SU-DHL-6 (cell line): ENCODE data around the gene RALB.

Source experiments
- EZH2phosphoT487 ChIP-seq: fragments of 200-600 bp; sonication (generic), shearing (Covaris generic); conservative IDR thresholded peaks from 2 replicates; pipeline ENCODE4 v1.6.1; 2018; ENCODE audit warnings: mild to moderate bottlenecking, antibody characterized with exemption, low read length, moderate library complexity, mixed read lengths
- TF ChIP-seq, protein P1 (sequence below): fragments of 200-600 bp; sonication (generic); IDR thresholded peaks from one replicate; pipeline ENCODE4 v1.5.1; 2017; ENCODE audit warnings: antibody characterized with exemption, mild to moderate bottlenecking, low read length, moderate library complexity; ENCODE audit not compliant: insufficient read depth, poor library complexity, severe bottlenecking

DNA sequence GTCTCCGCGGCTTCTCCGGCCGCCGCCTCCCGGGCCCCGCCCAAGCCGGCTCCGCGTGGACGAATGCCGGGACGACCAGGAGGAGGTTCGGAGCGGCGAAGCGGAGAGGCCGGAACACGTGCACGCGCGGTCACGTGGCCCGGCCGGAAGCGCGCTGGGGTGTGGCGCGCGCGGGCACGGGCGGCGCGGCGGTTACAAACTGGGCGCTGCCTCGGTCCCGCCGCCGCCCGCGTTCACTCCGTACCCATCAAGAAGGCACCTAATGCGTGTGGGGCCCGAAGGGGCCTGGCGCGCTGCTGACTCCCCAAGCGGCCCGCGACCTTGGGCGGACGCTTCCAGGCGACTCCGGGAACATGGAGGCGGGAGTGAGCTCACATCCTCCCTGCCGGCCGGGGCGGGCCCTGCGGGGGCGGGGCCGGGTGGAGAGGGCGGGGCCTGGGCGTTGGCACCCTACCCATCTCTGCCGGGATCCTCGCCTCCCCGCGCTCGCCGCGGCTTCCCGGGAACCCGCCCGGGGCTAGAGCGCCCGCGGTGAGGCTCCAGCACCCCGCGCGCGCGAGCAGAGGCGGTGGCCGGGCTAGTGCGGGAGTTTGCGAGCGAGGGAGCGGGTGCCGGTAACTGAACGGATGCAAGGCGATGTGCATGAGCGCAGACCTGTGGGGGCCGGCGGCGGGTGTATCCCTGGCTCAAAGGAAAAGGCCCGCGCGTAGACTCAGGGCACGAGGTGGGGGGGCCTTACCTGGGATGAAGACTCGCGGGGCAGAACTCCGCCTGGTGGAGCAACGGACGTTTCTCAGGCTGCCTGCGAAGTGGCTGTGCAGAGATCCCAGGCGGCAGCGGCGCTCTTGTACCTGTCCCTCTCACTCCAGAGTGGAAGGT is 29.4 kb upstream of the RALB start, which contains the start of gene TMEM185B:
- TF ChIP-seq, protein P1, sequence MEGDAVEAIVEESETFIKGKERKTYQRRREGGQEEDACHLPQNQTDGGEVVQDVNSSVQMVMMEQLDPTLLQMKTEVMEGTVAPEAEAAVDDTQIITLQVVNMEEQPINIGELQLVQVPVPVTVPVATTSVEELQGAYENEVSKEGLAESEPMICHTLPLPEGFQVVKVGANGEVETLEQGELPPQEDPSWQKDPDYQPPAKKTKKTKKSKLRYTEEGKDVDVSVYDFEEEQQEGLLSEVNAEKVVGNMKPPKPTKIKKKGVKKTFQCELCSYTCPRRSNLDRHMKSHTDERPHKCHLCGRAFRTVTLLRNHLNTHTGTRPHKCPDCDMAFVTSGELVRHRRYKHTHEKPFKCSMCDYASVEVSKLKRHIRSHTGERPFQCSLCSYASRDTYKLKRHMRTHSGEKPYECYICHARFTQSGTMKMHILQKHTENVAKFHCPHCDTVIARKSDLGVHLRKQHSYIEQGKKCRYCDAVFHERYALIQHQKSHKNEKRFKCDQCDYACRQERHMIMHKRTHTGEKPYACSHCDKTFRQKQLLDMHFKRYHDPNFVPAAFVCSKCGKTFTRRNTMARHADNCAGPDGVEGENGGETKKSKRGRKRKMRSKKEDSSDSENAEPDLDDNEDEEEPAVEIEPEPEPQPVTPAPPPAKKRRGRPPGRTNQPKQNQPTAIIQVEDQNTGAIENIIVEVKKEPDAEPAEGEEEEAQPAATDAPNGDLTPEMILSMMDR, result no peak
- no peak for TF ChIP-seq EZH2phosphoT487
